ENCODE measurements around the gene RNF223. TPM values are rescaled to one million over a fixed set of nuclear protein-coding genes. Genes with fewer than 3 reads are reported as not detected.

RNF223 gene
- total RNA-seq, 4 donors from 2014 or later = not detected

- Histone ChIP-seq H3K4me3 (no peak overlapping the region), H3K27ac (replicated peaks in 1 of 4) (no peak overlapping the region), H3K27me3 (peaks cover 0 to 57% (median 3%) of the 10 kb centered on the region in 4 donors), H3K9me3 (peaks cover 0 to 4% (median 0%) of the 10 kb centered on the region in 4 donors), H3K36me3 (peaks cover 0 to 3% (median 1%) of the 10 kb centered on the region in 4 donors), H3K4me1 (peaks cover 18 to 39% (median 33%) of the 10 kb centered on the region in 4 donors)
- intact Hi-C loops (cut with DNase I) = loop anchor here (10.0 kb wide), 1 partner anchor 257 kb away; the partner anchor contains the start of gene AURKAIP1
- peak; percentile 89 for DNase-seq (ENCODE audit: extremely low spot score)
- WGBS = 85% methylated on average over 24 of the region's 33 CpGs
- TF ChIP-seq, protein P1, sequence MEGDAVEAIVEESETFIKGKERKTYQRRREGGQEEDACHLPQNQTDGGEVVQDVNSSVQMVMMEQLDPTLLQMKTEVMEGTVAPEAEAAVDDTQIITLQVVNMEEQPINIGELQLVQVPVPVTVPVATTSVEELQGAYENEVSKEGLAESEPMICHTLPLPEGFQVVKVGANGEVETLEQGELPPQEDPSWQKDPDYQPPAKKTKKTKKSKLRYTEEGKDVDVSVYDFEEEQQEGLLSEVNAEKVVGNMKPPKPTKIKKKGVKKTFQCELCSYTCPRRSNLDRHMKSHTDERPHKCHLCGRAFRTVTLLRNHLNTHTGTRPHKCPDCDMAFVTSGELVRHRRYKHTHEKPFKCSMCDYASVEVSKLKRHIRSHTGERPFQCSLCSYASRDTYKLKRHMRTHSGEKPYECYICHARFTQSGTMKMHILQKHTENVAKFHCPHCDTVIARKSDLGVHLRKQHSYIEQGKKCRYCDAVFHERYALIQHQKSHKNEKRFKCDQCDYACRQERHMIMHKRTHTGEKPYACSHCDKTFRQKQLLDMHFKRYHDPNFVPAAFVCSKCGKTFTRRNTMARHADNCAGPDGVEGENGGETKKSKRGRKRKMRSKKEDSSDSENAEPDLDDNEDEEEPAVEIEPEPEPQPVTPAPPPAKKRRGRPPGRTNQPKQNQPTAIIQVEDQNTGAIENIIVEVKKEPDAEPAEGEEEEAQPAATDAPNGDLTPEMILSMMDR (IDR thresholded peaks at IDR 0.05) = no peak
- TF ChIP-seq EP300 (IDR thresholded peaks at IDR 0.05) (no peak), POLR2AphosphoS5 (IDR thresholded peaks at IDR 0.05) (no peak), POLR2A (IDR thresholded peaks at IDR 0.05; ENCODE audit: low read depth) (no peak)
Measured at GRCh38 chr1:1118011-1118875, 44.1 kb upstream of the RNF223 start.

DNA sequence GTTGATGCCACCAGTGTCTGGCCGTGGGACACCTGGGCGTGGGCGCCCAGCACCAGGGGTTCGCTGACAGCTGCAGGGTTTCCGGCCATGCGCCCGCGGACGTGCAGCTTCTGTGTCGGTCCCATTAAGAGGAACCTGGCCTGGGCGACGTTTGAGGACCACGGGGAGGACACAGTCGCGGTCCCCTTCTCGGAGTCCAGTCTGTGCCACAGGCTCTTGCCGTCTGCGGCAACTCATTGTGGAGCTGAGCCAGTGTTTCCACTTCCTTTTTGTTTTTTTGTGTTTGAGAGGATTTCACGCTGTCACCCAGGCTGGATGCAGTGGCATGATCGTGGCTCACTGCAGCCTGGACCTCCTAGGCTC lies 43.3 kb upstream of the RNF223 start:
- 61% methylated on average over 11 of the region's 20 CpGs for WGBS
- H3K27me3 ChIP-seq = peaks cover 0 to 49% (median 3%) of the 10 kb centered on the region in 4 donors
- intact Hi-C loops (cut with DNase I) = loop anchor here (10.0 kb wide), 1 partner anchor 257 kb away; the partner anchor contains the start of gene AURKAIP1
- H3K27ac ChIP-seq (replicated peaks in 1 of 4) = no peak overlapping the region
- TF ChIP-seq POLR2AphosphoS5 (IDR thresholded peaks at IDR 0.05) = no peak
- TF ChIP-seq EP300 (IDR thresholded peaks at IDR 0.05) = no peak
- TF ChIP-seq POLR2A (IDR thresholded peaks at IDR 0.05; ENCODE audit: low read depth) = no peak
- TF ChIP-seq, protein P1 (IDR thresholded peaks at IDR 0.05) = no peak
- no peak overlapping the region for H3K4me3 ChIP-seq
- peaks cover 0 to 4% (median 0%) of the 10 kb centered on the region in 4 donors for H3K9me3 ChIP-seq
- H3K4me1 ChIP-seq = peaks cover 16 to 36% (median 30%) of the 10 kb centered on the region in 4 donors
- peaks cover 0 to 11% (median 3%) of the 10 kb centered on the region in 4 donors for H3K36me3 ChIP-seq
- no peak for DNase-seq (ENCODE audit: extremely low spot score)

DNA sequence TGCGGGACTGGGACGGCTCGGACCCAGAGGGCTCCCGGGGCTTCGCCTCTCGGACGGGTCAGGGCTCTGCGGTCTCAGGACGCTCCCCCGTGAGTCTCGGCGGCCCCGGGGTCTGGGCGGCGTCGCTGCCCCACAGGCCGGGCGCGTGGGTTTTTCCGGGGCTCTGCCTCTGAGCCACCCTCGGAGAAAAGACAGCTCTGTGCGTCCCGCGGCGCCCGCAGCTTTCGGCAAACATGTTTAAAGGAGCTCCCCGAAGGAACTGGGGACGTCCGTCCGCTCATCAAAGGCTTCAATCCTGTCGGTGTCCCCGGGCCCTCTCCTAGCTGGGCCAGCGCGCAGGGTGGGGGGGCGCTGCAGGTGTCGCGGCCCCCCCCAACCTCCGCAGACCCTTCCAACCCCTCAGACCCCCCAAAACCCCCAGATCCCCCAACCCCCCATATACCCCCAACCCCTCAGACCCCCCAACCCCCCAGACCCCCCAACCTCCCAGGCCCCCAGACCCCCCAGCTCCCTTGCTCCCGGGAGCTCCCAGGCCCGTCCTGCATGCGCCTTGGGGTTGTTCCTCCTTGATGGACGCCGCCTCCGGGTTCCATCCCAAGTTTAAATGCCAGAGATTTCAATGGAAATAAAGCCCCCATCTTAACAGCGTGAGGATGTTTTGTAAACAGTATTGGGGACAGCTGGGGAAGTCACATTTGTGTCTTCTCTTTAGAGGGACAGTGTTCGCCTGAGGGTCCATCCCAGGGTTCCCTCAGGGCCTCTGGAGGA lies 42.8 kb upstream of the RNF223 start:
- no peak for TF ChIP-seq POLR2AphosphoS5 (IDR thresholded peaks at IDR 0.05)
- no peak for TF ChIP-seq POLR2A (IDR thresholded peaks at IDR 0.05; ENCODE audit: low read depth)
- TF ChIP-seq, protein P1 (IDR thresholded peaks at IDR 0.05) = no peak
- TF ChIP-seq EP300 (IDR thresholded peaks at IDR 0.05) = no peak
- H3K36me3 ChIP-seq = peaks cover 0 to 13% (median 3%) of the 10 kb centered on the region in 4 donors
- intact Hi-C loops (cut with DNase I) = loop anchor here (10.0 kb wide), 1 partner anchor 258 kb away; the partner anchor contains the start of gene AURKAIP1
- DNase-seq (ENCODE audit: extremely low spot score) = no peak
- H3K4me3 ChIP-seq = peak overlapping the region; percentile 79 to 98 (median 98)
- peaks cover 0 to 46% (median 3%) of the 10 kb centered on the region in 4 donors for H3K27me3 ChIP-seq
- peak overlapping the region in 2 of 4 donors; percentile 60 to 84 for H3K27ac ChIP-seq (replicated peaks in 1 of 4)
- peaks cover 10 to 31% (median 25%) of the 10 kb centered on the region in 4 donors for H3K4me1 ChIP-seq
- H3K9me3 ChIP-seq = peaks cover 0 to 4% (median 0%) of the 10 kb centered on the region in 4 donors
- 50% methylated on average over 2 of the region's 47 CpGs for WGBS

GRCh38 chr1:1115786-1116700 lies 41.9 kb upstream of the RNF223 start, which contains the start of gene C1orf159:
Gene C1orf159 (minus strand): TSS chr1:1116089. CDS start chr1:1091543, 24,546 bp downstream.
- peak within 1 kb of the TSS; percentile 78 to 87 (median 84) for H3K27ac ChIP-seq (replicated peaks in 1 of 4)
- WGBS = under 1% methylated on average over 49 of the region's 128 CpGs
- peak within 1 kb of the TSS; percentile 79 to 98 (median 98) for H3K4me3 ChIP-seq
- peaks cover 0 to 18% (median 3%) of the 10 kb centered on the region in 4 donors for H3K36me3 ChIP-seq
- intact Hi-C loops (cut with DNase I) = loop anchor here (10.0 kb wide), 1 partner anchor 259 kb away; the partner anchor contains the start of gene AURKAIP1
- H3K4me1 ChIP-seq = peaks cover 6 to 27% (median 21%) of the 10 kb centered on the region in 4 donors
- peak; percentile 100 for DNase-seq (ENCODE audit: extremely low spot score)
- H3K27me3 ChIP-seq = peaks cover 0 to 39% (median under 1%) of the 10 kb centered on the region in 4 donors
- peaks cover 0 to 4% (median 0%) of the 10 kb centered on the region in 4 donors for H3K9me3 ChIP-seq
- TF ChIP-seq POLR2AphosphoS5 (IDR thresholded peaks at IDR 0.05) (peak in 1 of 2 donors; percentile 43), EP300 (IDR thresholded peaks at IDR 0.05) (no peak)
- TF ChIP-seq, protein P1 (IDR thresholded peaks at IDR 0.05) = peak in 1 of 3 experiments; percentile 33

All from esophagus muscularis mucosa (tissue), 4 donors.